Neutrophil (primary cell): ENCODE results near the gene ZC2HC1C.
A peak's percentile ranks its signal among the peaks of the same experiment; 100 is the strongest.

Experiments
- H3K27ac ChIP-seq: fragments of 200-600 bp; sonication (generic); 2 replicates; pipeline ENCODE4 v1.5.1; 2016; ENCODE audit warnings: mild to moderate bottlenecking, moderate library complexity
- H3K27me3 ChIP-seq: fragments of 200-600 bp; sonication (generic); 2 replicates; pipeline ENCODE4 v1.6.0; 2016; ENCODE audit warnings: mild to moderate bottlenecking
- H3K36me3 ChIP-seq: fragments of 200-600 bp; sonication (generic); 2 replicates; pipeline ENCODE4 v1.5.1; 2017
- H3K4me1 ChIP-seq, 2 experiments: fragments of 200-600 bp in 1 of 2; sonication (generic) in 1 of 2; 1 replicate in 1 of 2; 2 replicates in 1 of 2; pipeline versions ENCODE4 v1.5.1 to v1.6.1; 2013 to 2016; ENCODE audit warnings: low read depth in 1 of 2, low read length in 1 of 2, mild to moderate bottlenecking in 1 of 2, moderate library complexity in 1 of 2; ENCODE audit not compliant: control insufficient read depth in 1 of 2, insufficient read depth in 1 of 2
- H3K4me3 ChIP-seq, 2 experiments: fragments of 200-600 bp in 1 of 2; sonication (generic) in 1 of 2; 1 replicate in 1 of 2; 2 replicates in 1 of 2; pipeline ENCODE4 v1.5.1; 2013 to 2016; ENCODE audit warnings: low read depth in 1 of 2, low read length in 1 of 2, mild to moderate bottlenecking in 1 of 2, moderate library complexity in 1 of 2
- H3K9me3 ChIP-seq: fragments of 200-600 bp; sonication (generic); 2 replicates; pipeline ENCODE4 v1.5.1; 2016
- TF ChIP-seq, protein P1 (sequence below): fragments of 200-600 bp; sonication (generic); IDR thresholded peaks from 2 replicates; pipeline ENCODE4 v1.5.1; 2016; ENCODE audit warnings: antibody characterized with exemption

Gene ZC2HC1C

DNA sequence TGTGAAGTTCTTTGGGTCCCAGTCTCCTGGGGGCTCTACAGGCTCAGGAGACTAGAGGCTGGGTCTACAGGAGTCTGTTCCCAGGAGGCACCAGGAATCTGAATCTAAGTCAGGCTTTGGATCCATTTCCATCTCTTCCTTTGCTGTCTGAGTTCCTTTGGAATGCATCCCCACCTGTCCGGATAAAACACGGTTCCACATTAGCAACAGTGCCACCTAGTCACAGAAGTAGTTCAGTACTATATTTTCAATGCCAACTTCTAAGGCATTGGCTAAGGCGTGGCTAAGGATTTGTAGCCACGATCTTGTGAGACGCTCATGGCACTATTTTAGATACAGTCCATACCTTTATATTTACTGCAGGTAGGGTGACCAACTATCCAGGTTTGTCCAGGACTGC, 15.1 kb downstream of the ZC2HC1C start:
- peaks cover 86% of the 10 kb centered on the region for H3K36me3 ChIP-seq
- H3K4me3 ChIP-seq = no peak overlapping the region
- H3K9me3 ChIP-seq = no peaks in the 10 kb centered on the region
- H3K27me3 ChIP-seq = no peaks in the 10 kb centered on the region
- no peak overlapping the region for H3K27ac ChIP-seq
- no peaks in the 10 kb centered on the region for H3K4me1 ChIP-seq
- TF ChIP-seq, protein P1, sequence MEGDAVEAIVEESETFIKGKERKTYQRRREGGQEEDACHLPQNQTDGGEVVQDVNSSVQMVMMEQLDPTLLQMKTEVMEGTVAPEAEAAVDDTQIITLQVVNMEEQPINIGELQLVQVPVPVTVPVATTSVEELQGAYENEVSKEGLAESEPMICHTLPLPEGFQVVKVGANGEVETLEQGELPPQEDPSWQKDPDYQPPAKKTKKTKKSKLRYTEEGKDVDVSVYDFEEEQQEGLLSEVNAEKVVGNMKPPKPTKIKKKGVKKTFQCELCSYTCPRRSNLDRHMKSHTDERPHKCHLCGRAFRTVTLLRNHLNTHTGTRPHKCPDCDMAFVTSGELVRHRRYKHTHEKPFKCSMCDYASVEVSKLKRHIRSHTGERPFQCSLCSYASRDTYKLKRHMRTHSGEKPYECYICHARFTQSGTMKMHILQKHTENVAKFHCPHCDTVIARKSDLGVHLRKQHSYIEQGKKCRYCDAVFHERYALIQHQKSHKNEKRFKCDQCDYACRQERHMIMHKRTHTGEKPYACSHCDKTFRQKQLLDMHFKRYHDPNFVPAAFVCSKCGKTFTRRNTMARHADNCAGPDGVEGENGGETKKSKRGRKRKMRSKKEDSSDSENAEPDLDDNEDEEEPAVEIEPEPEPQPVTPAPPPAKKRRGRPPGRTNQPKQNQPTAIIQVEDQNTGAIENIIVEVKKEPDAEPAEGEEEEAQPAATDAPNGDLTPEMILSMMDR = no peak

DNA sequence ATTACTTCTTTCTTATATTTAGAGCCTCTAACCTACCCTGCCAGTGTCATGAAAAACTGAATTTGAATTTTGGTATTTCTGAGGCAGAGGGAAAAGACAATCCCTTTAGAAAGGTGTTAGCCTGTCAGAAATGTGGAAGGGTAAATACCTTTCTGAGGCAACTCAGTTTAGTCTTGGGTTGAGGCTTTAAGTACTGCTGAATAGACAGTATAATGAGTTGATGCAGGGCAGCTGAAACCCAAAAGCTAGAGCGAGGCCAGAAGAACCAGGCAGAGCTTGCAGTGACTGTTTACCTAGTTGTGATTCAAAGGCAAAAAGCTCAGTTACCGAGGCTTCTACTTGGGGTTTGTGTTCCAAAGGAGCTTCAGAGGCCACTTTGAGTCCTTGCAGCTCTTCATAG, 18.7 kb downstream of the ZC2HC1C start:
- H3K27ac ChIP-seq = no peak overlapping the region

DNA sequence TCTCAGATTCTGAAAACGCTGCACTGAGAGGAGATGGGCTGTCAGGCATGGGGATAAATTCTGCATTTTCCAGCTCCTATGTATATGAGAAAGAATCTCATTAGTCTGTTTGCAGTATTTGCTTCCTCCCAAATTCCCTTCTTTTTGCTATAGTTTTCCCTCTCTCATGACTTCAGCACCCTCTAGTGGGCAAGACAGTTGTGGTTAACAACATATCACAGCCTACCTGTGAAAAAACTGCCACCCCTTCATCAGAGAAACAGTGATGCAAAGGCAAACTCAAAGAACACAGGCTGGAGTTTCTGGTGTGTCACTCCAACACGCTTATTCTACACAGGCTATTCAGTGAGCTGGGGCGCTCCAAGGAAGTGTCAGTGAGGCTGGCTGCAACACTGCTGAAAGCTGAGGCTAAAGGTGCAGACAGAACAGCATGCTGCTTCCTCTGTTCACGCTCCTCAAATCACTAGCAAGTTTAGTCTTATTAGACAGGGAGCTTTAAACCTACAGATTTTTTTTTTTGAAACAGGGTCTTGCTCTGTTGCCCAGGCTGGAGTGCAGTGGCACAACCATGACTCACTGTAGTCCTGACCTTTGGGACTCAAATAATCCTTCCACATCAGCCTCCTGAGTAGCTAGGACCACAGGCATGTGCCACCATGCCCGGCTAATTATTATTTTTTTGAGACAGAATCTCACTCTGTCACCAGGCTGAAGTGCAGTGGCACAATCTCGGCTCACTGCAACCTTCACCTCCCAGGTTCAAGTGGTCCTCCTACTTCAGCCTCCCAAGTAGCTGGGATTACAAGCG, 19.3 kb downstream of the ZC2HC1C start:
- Histone ChIP-seq H3K9me3 (no peaks in the 10 kb centered on the region), H3K4me3 (no peak overlapping the region), H3K4me1 (no peaks in the 10 kb centered on the region), H3K27ac (no peak overlapping the region), H3K36me3 (peaks cover 98% of the 10 kb centered on the region), H3K27me3 (no peaks in the 10 kb centered on the region)
- TF ChIP-seq, protein P1 = peak; percentile 45

More for the DNA sequence above, 18.7 kb downstream of the ZC2HC1C start:
- Histone ChIP-seq H3K27me3 (no peaks in the 10 kb centered on the region), H3K9me3 (no peaks in the 10 kb centered on the region), H3K4me1 (no peaks in the 10 kb centered on the region), H3K36me3 (peaks cover 98% of the 10 kb centered on the region), H3K4me3 (no peak overlapping the region)
- TF ChIP-seq, protein P1 = no peak

GRCh38 chr14:75090353-75090752, 20.9 kb downstream of the ZC2HC1C start:
- Histone ChIP-seq H3K27ac (no peak overlapping the region), H3K4me1 (no peaks in the 10 kb centered on the region), H3K27me3 (no peaks in the 10 kb centered on the region), H3K9me3 (no peaks in the 10 kb centered on the region), H3K4me3 (no peak overlapping the region), H3K36me3 (peaks cover 98% of the 10 kb centered on the region)
- TF ChIP-seq, protein P1 = no peak

- H3K27ac ChIP-seq = no peak overlapping the region
- TF ChIP-seq, protein P1 = no peak
Measured at GRCh38 chr14:75091251-75091650, 21.8 kb downstream of the ZC2HC1C start.

More at GRCh38 chr14:75091251-75091650, 21.8 kb downstream of the ZC2HC1C start:
- no peaks in the 10 kb centered on the region for H3K27me3 ChIP-seq
- H3K9me3 ChIP-seq = no peaks in the 10 kb centered on the region
- no peaks in the 10 kb centered on the region for H3K4me1 ChIP-seq
- peaks cover 98% of the 10 kb centered on the region for H3K36me3 ChIP-seq
- no peak overlapping the region for H3K4me3 ChIP-seq
